ENCODE results near the gene CIROP. TPM values are rescaled to one million over a fixed set of nuclear protein-coding genes. Genes with fewer than 3 reads are reported as not detected.

CIROP gene
- total and polyA plus RNA-seq, 2 experiments from 2014 or later, result not detected

DNA sequence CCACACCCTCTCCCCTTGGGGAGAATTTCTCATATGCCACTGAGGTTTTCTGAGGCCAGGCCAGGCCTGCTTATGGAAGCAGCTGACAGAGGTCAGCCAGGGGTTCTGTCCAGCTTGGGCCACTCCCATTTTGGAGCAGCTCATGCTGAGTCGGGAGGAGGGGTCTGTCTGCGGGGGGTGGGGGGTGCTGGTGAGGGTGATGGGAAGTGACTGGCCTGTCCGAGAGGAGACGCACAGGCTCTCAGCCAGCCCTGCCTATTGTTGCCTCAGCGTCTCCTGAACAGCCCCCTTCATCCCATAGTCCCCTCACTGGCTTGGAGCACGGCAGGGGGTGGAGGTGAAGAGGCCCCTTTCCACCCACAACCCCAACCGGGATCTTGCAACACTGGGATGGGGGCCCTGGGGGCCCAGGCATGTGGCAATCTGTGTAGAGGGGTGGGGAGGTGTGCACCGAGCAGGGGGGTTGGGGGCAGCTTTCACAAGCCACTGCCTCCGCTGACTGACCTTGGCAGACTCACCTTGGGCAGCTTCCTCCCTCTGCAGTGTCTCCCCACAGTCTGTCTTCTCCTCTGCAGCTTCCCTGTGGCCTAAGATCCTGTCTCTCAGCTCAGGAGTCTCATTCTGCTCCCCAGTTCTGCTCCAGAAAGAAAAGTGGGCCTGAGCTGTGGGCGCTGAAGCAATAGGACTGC, 8.8 kb upstream of the CIROP start:
- Histone ChIP-seq H3K4me1 (ENCODE audit: insufficient read depth) (no peaks in the 10 kb centered on the region), H3K4me2 (no peak overlapping the region), H3K36me3 (replicated peaks; ENCODE audit: insufficient read depth, low read depth) (no peaks in the 10 kb centered on the region), H3K9me2 (replicated peaks; ENCODE audit: insufficient read depth) (no peaks in the 10 kb centered on the region), H2AFZ (no peak overlapping the region), H3K79me2 (no peaks in the 10 kb centered on the region), H3K27ac (no peak overlapping the region), H3K9me3 (ENCODE audit: low read depth) (no peaks in the 10 kb centered on the region), H3K27me3 (peaks cover 13% of the 10 kb centered on the region), H3K4me3 (no peak overlapping the region), H4K20me1 (ENCODE audit: insufficient read depth, poor library complexity, severe bottlenecking) (no peaks in the 10 kb centered on the region)
- 49% methylated on average over 8 of the region's 10 CpGs for WGBS (ENCODE audit: low lambda C conversion rate, missing lambda C conversion rate)
- DNase-seq (ENCODE audit: low spot score), result no peak
- TF ChIP-seq EZH2phosphoT487 (IDR thresholded peaks at IDR 0.05; ENCODE audit: low read depth, severe bottlenecking, unreplicated experiment) (no peak), EZH2 (IDR thresholded peaks at IDR 0.05; ENCODE audit: borderline replicate concordance) (no peak)
- TF ChIP-seq, protein P1, sequence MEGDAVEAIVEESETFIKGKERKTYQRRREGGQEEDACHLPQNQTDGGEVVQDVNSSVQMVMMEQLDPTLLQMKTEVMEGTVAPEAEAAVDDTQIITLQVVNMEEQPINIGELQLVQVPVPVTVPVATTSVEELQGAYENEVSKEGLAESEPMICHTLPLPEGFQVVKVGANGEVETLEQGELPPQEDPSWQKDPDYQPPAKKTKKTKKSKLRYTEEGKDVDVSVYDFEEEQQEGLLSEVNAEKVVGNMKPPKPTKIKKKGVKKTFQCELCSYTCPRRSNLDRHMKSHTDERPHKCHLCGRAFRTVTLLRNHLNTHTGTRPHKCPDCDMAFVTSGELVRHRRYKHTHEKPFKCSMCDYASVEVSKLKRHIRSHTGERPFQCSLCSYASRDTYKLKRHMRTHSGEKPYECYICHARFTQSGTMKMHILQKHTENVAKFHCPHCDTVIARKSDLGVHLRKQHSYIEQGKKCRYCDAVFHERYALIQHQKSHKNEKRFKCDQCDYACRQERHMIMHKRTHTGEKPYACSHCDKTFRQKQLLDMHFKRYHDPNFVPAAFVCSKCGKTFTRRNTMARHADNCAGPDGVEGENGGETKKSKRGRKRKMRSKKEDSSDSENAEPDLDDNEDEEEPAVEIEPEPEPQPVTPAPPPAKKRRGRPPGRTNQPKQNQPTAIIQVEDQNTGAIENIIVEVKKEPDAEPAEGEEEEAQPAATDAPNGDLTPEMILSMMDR (IDR thresholded peaks at IDR 0.05; ENCODE audit: poor library complexity), result no peak

DNA sequence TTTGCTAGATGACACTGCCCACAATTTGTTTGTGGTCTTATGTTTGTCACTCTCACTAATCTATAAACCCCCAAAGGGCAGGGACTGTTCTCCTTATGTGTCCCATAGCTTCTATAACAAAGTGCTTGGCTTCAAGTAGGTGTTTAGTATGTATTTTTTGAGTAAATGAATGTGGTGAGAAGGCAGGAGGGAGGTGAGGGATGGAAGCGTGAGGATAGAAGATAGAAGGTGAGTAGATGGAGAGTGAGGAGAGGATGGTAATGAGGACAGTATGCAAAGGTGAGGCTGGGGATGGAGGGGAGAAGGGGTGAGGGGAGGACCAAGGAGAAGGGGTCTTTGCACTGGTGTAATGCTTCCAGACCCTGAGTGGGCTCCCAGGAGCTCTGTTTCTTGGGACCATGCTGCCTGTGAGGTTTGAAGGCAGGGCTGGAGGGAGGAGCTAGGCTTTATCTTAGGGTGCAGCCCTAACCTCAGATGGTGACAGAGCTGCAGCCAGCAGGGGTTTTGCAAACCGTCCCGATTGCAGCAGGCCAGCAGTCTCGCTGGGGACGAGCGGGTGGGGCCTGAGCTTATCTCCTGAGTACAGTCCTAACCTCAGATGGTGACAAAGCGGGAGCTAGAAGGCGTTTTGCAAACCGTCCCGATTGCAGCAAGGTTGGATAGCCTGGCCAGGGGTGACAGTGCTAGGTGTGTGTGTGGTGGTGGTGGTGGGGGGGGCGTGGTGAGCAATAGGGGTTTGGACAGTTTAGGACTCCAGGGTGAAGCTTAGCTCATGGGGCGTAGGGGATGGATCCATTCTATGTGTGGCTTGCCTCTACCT, 7.8 kb upstream of the CIROP start:
- WGBS (ENCODE audit: low lambda C conversion rate, missing lambda C conversion rate), result 41% methylated on average over 12 of the region's 12 CpGs
- Histone ChIP-seq H3K27me3 (peaks cover 13% of the 10 kb centered on the region), H3K9me3 (ENCODE audit: low read depth) (no peaks in the 10 kb centered on the region), H3K36me3 (replicated peaks; ENCODE audit: insufficient read depth, low read depth) (no peaks in the 10 kb centered on the region), H3K27ac (no peak overlapping the region), H3K4me1 (ENCODE audit: insufficient read depth) (no peaks in the 10 kb centered on the region), H3K9me2 (replicated peaks; ENCODE audit: insufficient read depth) (no peaks in the 10 kb centered on the region), H3K4me2 (no peak overlapping the region), H3K79me2 (no peaks in the 10 kb centered on the region), H2AFZ (no peak overlapping the region), H3K4me3 (no peak overlapping the region), H4K20me1 (ENCODE audit: insufficient read depth, poor library complexity, severe bottlenecking) (no peaks in the 10 kb centered on the region)
- no peak for DNase-seq (ENCODE audit: low spot score)
- no peak for TF ChIP-seq EZH2phosphoT487 (IDR thresholded peaks at IDR 0.05; ENCODE audit: low read depth, severe bottlenecking, unreplicated experiment)
- no peak for TF ChIP-seq EZH2 (IDR thresholded peaks at IDR 0.05; ENCODE audit: borderline replicate concordance)
- TF ChIP-seq, protein P1 (IDR thresholded peaks at IDR 0.05; ENCODE audit: poor library complexity), result no peak

GRCh38 chr14:23110579-23111365, 6.0 kb upstream of the CIROP start:
- Histone ChIP-seq H4K20me1 (ENCODE audit: insufficient read depth, poor library complexity, severe bottlenecking) (no peaks in the 10 kb centered on the region), H3K9me2 (replicated peaks; ENCODE audit: insufficient read depth) (no peaks in the 10 kb centered on the region)

More at GRCh38 chr14:23110579-23111365, 6.0 kb upstream of the CIROP start:
- WGBS (ENCODE audit: low lambda C conversion rate, missing lambda C conversion rate), result 83% methylated on average over 5 of the region's 5 CpGs
- TF ChIP-seq EZH2 (IDR thresholded peaks at IDR 0.05; ENCODE audit: borderline replicate concordance), result no peak
- no peak for TF ChIP-seq EZH2phosphoT487 (IDR thresholded peaks at IDR 0.05; ENCODE audit: low read depth, severe bottlenecking, unreplicated experiment)
- TF ChIP-seq, protein P1 (IDR thresholded peaks at IDR 0.05; ENCODE audit: poor library complexity), result no peak
- no peak overlapping the region for H3K27ac ChIP-seq
- H3K9me3 ChIP-seq (ENCODE audit: low read depth), result no peaks in the 10 kb centered on the region
- H3K4me3 ChIP-seq, result no peak overlapping the region
- no peak overlapping the region for H2AFZ ChIP-seq
- H3K4me2 ChIP-seq, result no peak overlapping the region
- no peaks in the 10 kb centered on the region for H3K4me1 ChIP-seq (ENCODE audit: insufficient read depth)
- DNase-seq (ENCODE audit: low spot score), result no peak
- H3K79me2 ChIP-seq, result no peaks in the 10 kb centered on the region
- peaks cover 13% of the 10 kb centered on the region for H3K27me3 ChIP-seq
- H3K36me3 ChIP-seq (replicated peaks; ENCODE audit: insufficient read depth, low read depth), result no peaks in the 10 kb centered on the region
